ENCODE data around the gene MXD4.

GRCh38 chr4:2275546-2276251 lies 13.8 kb upstream of the MXD4 start:
- TF ChIP-seq PAX5 (IDR thresholded peaks at IDR 0.05; ENCODE audit: insufficient read depth, low read length, severe bottlenecking) (no peak), POLR2AphosphoS5 (IDR thresholded peaks at IDR 0.05; ENCODE audit: low read depth, low read length) (no peak), POLR2A (IDR thresholded peaks at IDR 0.05; ENCODE audit: low read depth, low read length) (no peak), TAF1 (IDR thresholded peaks at IDR 0.05; ENCODE audit: low read depth, low read length) (no peak)
